Small intestine (tissue), 7 donors: Measurements from ENCODE around the gene RNASE13. TPM values are rescaled to one million over a fixed set of nuclear protein-coding genes. Genes with fewer than 3 reads are reported as not detected.

Experiments
- DNase-seq, 2 donors: peaks; one replicate each; pipeline versions ENCODE4 v3.0.0 to v3.0.0-alpha.2; 2013
- FAIRE-seq: peaks from 2 replicates; lab custom pipeline; 2012; peaks lifted over from hg19 to GRCh38; lab: Jason Lieb, UNC
- H3K27ac ChIP-seq, 3 donors: one replicate each; pipeline ENCODE4 v1.5.1; 2013; ENCODE audit warnings: low read length in 2 of 3, mild to moderate bottlenecking in 2 of 3, control low read depth in 1 of 3, inconsistent platforms in 1 of 3, low read depth in 1 of 3, moderate library complexity in 1 of 3
- H3K27me3 ChIP-seq, 3 donors: one replicate each; pipeline ENCODE4 v1.6.1; 2013; ENCODE audit warnings: low read length in 3 of 3, inconsistent platforms in 1 of 3; ENCODE audit not compliant: control insufficient read depth in 3 of 3, insufficient read depth in 3 of 3
- H3K36me3 ChIP-seq, 3 donors: one replicate each; pipeline ENCODE4 v1.6.1; 2013; ENCODE audit warnings: low read length in 3 of 3, inconsistent platforms in 1 of 3, low read depth in 1 of 3, mild to moderate bottlenecking in 1 of 3, moderate library complexity in 1 of 3; ENCODE audit not compliant: control insufficient read depth in 3 of 3, insufficient read depth in 2 of 3
- H3K4me1 ChIP-seq, 3 donors: one replicate each; pipeline ENCODE4 v1.6.1; 2013; ENCODE audit warnings: low read length in 2 of 3, inconsistent platforms in 1 of 3, low read depth in 1 of 3, mild to moderate bottlenecking in 1 of 3, moderate library complexity in 1 of 3; ENCODE audit not compliant: control insufficient read depth in 3 of 3, insufficient read depth in 2 of 3
- H3K4me3 ChIP-seq, 3 donors: one replicate each; pipeline ENCODE4 v1.5.1; 2013; ENCODE audit warnings: low read length in 3 of 3, control low read depth in 1 of 3, inconsistent platforms in 1 of 3, low read depth in 1 of 3, mild to moderate bottlenecking in 1 of 3, moderate library complexity in 1 of 3
- H3K9me3 ChIP-seq, 2 donors: one replicate each; pipeline ENCODE4 v1.6.1; 2013; ENCODE audit warnings: low read depth in 1 of 2, low read length in 1 of 2; ENCODE audit not compliant: control insufficient read depth in 2 of 2, insufficient read depth in 1 of 2
- WGBS, 3 donors: extraction: QIAGEN DNeasy Blood & Tissue Kit; methylation state at CpG; one replicate each; pipeline ENCODE4 v1.1.7; 2013; 5-methylcytosine and 5-hydroxymethylcytosine counted together
- polyA plus RNA-seq, 4 donors: library from polyadenylated mRNA; stranded (reverse) in 3 of 4; unstranded in 1 of 4; fragments of 200-250 nt in 3 of 4; fragments of 120-200 nt in 1 of 4; gene quantifications; one replicate each; pipeline versions ENCODE4 v1.2.1 to v1.2.3, GENCODE V29; 2013
- donor health status: healthy with polysubstance abuse.
- donor health status: control.
- donor health status: control.
- donor health status: Bipolar disorder and iron deficiency.
- donor health status: healthy.

The RNASE13 gene
- polyA plus RNA-seq, 4 donors, result 0.04 TPM; not detected in 3

DNA sequence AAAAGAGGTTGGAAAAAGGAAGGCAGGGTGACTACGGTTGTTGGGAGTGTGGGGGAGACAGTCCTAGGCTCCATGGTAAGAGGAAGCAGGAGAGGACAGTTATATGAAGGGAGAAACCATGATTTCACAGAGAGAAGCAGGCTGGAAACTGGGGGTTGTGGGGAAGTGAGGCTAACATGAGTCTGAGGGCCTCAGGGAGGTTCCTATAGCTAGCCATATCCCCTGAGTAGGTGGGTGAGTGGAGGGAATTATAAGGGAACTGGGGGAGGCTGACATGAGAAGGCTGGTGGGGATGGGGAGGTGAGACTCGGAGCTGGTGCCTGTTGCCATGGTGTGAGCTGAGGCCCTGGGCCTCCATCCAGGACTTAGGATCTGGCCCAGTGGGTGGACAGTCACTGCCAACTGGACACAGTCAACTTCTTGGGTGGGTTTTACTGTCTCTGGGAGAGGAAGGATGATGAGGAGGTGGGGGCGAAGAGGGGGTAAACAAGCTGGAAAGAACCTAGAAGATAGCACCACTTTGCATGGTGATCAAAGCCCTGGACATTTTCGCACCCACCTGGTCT lies 1.4 kb downstream of the RNASE13 start:
- Histone ChIP-seq H3K36me3 (no peaks in the 10 kb centered on the region), H3K9me3 (no peaks in the 10 kb centered on the region), H3K27me3 (no peaks in the 10 kb centered on the region), H3K27ac (no peak overlapping the region), H3K4me3 (no peak overlapping the region), H3K4me1 (peaks cover 0 to 11% (median 0%) of the 10 kb centered on the region in 3 donors)
- WGBS, 3 donors, result 92 to 94% (median 93%) methylated on average over 4 of the region's 4 CpGs
- FAIRE-seq (no peak), DNase-seq (no peak)

DNA sequence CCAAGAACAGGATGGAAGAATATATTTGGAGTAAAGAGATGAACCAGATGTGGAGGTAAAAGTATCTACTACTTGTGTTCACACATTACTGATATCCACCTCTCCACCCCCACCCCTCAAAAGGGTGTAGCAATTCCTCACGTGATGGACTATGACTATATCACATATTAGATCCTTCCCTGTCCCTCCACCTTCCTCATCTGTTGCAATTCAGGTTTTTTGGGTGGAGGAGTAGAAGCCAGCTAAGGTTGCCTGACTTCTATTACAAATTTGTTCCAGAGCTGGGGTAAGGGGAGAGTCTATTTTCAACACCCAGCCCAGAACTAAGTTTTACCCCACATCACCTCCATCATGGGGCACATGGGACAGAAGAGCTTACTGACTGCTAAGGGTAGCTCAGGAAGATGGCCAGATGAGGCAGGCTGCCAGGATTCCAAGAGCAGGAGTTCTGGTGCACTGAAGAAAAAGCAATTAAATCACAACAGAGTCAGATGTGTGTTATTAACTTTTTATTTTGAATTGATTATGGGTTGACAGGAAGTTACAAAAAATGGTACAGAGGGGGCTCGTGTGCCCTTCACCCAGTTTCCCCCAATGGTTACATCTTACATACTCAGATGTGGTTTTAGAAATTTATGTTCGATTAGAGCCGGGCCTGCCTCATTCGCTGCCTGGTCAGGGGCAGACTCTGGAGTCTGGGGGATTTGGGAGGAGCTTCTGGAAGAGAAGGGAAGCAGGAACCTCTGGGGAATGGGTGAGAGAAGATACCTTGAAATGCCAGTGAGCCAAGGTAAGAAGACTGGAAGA lies 2.1 kb downstream of the RNASE13 start:
- H3K27me3 ChIP-seq, result no peaks in the 10 kb centered on the region
- no peaks in the 10 kb centered on the region for H3K36me3 ChIP-seq
- peaks cover 0 to 6% (median 0%) of the 10 kb centered on the region in 3 donors for H3K4me1 ChIP-seq
- no peaks in the 10 kb centered on the region for H3K9me3 ChIP-seq
- H3K27ac ChIP-seq, result no peak overlapping the region
- WGBS, 3 donors, result 60 to 83% (median 81%) methylated on average over 5 of the region's 5 CpGs
- DNase-seq (no peak), FAIRE-seq (no peak)
- H3K4me3 ChIP-seq, result no peak overlapping the region

DNA sequence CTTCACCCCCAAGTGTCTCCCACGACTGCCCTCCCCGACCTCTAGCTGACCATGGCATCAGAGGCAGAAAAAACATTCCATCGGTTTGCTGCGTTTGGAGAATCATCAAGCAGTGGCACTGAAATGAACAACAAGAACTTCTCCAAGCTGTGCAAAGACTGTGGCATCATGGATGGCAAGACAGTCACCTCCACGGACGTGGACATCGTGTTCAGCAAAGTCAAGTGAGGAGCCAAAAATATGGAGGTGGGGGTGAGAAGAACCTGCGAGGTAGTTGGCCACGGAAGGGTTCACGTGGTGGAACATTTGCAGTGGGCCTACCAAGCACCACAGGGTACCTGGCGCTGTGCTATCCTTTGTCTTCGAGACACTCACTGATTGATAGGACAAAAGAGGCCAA lies 4.1 kb downstream of the RNASE13 start:
- H3K4me1 ChIP-seq, result no peaks in the 10 kb centered on the region
- WGBS, 3 donors, result 86 to 93% (median 91%) methylated on average over 12 of the region's 12 CpGs
- no peak for FAIRE-seq
- DNase-seq, result no peak
- no peak overlapping the region for H3K27ac ChIP-seq
- H3K9me3 ChIP-seq, result no peaks in the 10 kb centered on the region
- no peak overlapping the region for H3K4me3 ChIP-seq
- H3K27me3 ChIP-seq, result no peaks in the 10 kb centered on the region
- H3K36me3 ChIP-seq, result no peaks in the 10 kb centered on the region

DNA sequence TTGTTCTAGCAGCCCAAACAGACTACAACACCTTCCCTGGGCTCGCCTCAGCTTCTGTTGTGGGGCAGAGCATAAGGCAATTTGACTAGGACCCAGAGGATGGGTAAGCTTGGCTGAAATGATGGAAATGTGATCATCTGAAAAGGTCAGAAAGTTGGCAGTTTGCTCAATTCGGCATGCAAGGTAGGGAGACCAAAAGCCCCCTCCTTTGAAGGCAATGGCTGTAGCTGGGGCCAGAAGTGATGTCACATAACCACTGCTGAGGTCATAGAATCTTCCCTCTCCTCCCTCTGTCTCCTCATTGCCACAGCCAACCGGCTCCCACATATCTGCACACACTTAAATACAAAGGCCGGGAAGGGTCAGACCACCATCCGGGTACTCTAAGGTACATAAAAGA lies 4.7 kb downstream of the RNASE13 start, which contains the start of gene TPPP2:
Gene TPPP2 (plus strand): TSS at position 301 of the 400 bp plus-strand sequence. CDS start 365 bp downstream, outside the sequence.
- H3K27me3 ChIP-seq, result no peaks in the 10 kb centered on the region
- FAIRE-seq (no peak), DNase-seq (no peak)
- no peaks in the 10 kb centered on the region for H3K4me1 ChIP-seq
- H3K9me3 ChIP-seq, result no peaks in the 10 kb centered on the region
- H3K27ac ChIP-seq, result no peak within 1 kb of the TSS
- 92 to 97% (median 94%) methylated on average over 5 of the region's 5 CpGs for WGBS, 3 donors
- no peak within 1 kb of the TSS for H3K4me3 ChIP-seq
- no peaks in the 10 kb centered on the region for H3K36me3 ChIP-seq

DNA sequence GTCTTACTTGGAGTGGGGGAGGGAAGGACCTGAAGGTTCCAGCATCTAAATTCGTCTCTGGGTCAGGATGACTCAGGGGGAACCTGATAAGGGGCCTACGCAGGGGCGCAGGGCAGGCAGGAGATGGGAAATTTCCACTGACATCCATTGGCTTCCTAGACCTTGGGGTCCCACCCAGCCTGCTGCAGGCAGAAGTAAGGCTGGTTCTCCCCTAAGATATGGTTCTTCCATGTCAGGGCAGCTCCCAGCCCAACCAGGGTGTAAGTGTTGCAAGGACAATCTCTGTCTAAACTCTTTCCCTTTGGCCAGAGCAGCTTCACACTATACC lies 7.7 kb downstream of the RNASE13 start:
- Histone ChIP-seq H3K27me3 (no peaks in the 10 kb centered on the region), H3K4me1 (peaks cover 0 to 10% (median 2%) of the 10 kb centered on the region in 3 donors), H3K9me3 (no peaks in the 10 kb centered on the region), H3K4me3 (no peak overlapping the region), H3K27ac (peak overlapping the region in 1 of 3 donors; percentile 63), H3K36me3 (peaks cover 0 to 7% (median 0%) of the 10 kb centered on the region in 3 donors)
- FAIRE-seq, result no peak
- DNase-seq, result no peak
- 31 to 59% (median 54%) methylated on average over 2 to 3 of the region's 3 CpGs for WGBS, 3 donors

DNA sequence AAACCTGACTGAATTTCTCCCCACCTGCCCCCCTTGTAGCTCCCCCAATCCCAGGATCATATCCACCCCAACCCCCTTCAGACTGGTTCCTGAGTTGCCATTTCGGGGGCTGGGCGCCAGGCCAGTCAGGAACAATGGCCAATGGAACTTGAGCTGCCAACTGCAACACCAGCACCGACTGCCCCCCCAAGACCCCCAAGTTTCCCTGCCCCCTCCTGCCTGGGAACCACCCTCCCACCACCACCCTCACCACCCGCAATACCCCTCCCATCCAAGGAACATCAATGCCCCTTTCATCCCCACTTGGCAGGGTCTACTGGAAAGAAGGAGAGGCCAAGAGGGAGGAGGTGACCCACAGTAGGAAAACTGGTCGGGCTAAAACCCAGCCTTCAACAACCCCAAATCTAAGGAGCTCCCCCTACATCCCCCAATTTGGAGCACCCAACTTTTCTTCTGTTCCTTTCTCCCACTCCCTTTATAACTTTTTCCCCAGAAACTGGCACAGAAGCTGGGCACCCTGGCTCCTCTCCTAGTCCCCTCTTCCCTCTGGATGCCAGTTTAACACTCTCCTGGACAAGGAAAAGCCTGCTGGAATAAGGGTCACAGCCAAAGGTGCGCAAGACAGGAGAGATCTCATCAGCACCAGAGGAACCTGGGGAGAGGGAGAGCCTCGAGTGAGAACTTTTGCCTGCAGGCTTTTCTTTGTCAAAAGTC lies 8.2 kb downstream of the RNASE13 start:
- Histone ChIP-seq H3K9me3 (no peaks in the 10 kb centered on the region), H3K36me3 (peaks cover 0 to 13% (median 0%) of the 10 kb centered on the region in 3 donors), H3K27me3 (no peaks in the 10 kb centered on the region), H3K4me1 (peaks cover 0 to 10% (median 2%) of the 10 kb centered on the region in 3 donors), H3K27ac (peak overlapping the region in 1 of 3 donors; percentile 63), H3K4me3 (no peak overlapping the region)
- no peak for DNase-seq
- WGBS, 3 donors, result 67 to 80% (median 78%) methylated on average over 7 of the region's 7 CpGs
- no peak for FAIRE-seq

DNA sequence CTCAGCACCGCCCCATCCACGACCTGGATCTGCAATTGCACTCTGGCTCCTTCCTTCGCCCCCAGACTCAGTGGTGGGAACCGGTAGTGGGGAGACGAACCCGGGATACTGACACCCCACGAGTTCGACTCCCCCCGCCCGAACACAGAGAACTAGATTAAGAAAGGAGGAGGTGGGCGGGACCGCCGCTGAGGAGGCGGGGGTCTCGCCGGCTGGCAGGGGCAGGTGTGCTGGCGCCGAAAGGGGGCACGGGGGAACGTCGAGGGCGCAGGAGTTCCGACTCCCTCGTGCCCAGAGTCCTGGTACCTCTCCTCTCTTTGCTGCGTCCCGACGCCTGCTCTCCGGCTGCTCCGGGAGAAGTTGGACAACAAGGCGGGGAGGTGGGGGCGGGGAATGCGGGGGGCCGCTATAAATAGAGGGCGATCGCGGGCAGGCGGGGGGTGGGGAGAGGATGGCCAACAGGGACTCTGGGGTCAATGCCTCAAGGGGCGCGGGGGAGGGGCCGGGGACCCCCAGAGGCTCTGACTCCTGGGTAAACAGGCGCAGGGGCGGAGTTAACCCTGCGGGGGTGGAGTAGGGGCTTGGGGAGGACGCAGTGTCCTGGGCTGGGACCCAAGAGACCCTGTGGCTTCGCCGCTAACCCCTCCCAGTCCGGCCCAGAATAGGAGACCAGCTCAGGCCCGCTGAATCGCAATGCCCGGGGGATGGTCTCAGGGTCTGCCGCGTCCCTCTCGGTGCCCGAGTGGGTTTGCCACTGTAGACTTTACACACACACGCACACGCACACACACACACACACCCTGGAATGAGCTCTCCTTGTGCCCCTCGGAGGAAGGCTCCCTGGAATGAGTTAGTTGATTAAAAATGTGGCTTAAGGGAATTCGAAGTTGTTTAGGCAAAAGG lies 9.0 kb downstream of the RNASE13 start:
- Histone ChIP-seq H3K4me1 (peaks cover 0 to 10% (median 2%) of the 10 kb centered on the region in 3 donors), H3K36me3 (peaks cover 0 to 19% (median 2%) of the 10 kb centered on the region in 3 donors)

More for the DNA sequence above, 9.0 kb downstream of the RNASE13 start:
- Histone ChIP-seq H3K27me3 (no peaks in the 10 kb centered on the region), H3K9me3 (no peaks in the 10 kb centered on the region), H3K4me3 (peak overlapping the region; percentile 68 to 75 (median 68)), H3K27ac (peak overlapping the region; percentile 54 to 89 (median 55))
- peak in 1 of 2 donors; percentile 62 for DNase-seq
- WGBS, 3 donors, result 13 to 20% (median 16%) methylated on average over 49 to 58 of the region's 58 CpGs
- FAIRE-seq, result no peak
